Right kidney (tissue), 1 donor: ENCODE results near the gene GBP3.
"Not testable (repeated sequence)": the region's sequence is repeated elsewhere in the genome, so short reads cannot be mapped to it uniquely, and the experiment has no call there.

Experiments
- DNase-seq: peaks from one replicate; pipeline ENCODE4 v3.0.0-alpha.2; 2016

GBP3 gene

GRCh38 chr1:88979054-88979748 is 43.5 kb downstream of the GBP3 start:
- DNase-seq, result no peak

DNA sequence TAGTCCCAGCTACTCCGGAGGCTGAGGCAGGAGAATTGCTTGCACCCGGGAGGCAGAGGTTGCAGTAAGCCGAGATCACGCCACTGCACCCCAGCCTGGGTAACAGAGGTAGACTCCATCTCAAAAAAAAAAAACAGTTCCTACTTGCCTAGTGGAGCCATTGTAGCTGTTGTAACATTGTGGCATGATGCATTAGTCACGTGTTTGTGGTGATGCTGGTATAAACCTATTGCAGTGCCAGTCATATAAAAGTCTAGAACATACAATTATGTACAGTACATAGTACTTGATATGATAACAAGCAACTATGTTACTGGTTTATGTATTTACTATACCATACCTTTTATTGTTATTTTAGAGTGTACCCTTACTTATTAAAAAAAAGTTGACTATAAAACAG is 46.4 kb downstream of the GBP3 start:
- DNase-seq, result no peak

DNA sequence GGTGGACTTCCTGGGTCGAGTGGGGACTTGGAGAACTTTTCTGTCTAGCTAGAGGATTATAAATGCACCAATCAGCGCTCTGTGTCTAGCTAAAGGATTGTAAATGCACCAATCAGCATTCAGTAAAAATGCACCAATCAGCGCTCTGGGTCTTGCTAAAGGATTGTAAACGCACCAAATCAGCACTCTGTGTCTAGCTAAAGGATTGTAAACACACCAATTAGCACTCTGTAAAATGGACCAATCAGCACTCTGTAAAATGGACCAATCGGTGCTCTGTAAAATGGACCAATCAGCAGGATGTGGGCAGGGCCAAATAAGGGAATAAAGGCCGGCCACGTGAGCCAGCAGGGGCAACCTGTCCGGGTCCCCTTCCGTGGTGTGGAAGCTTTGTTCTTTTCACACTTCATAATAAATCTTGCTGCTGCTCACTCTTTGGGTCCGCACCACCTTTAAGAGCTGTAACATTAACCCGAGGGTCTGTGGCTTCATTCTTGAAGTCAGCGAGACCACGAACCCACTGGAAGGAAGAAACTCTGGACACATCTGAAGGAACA is 48.0 kb downstream of the GBP3 start:
- DNase-seq, result not testable (repeated sequence)

DNA sequence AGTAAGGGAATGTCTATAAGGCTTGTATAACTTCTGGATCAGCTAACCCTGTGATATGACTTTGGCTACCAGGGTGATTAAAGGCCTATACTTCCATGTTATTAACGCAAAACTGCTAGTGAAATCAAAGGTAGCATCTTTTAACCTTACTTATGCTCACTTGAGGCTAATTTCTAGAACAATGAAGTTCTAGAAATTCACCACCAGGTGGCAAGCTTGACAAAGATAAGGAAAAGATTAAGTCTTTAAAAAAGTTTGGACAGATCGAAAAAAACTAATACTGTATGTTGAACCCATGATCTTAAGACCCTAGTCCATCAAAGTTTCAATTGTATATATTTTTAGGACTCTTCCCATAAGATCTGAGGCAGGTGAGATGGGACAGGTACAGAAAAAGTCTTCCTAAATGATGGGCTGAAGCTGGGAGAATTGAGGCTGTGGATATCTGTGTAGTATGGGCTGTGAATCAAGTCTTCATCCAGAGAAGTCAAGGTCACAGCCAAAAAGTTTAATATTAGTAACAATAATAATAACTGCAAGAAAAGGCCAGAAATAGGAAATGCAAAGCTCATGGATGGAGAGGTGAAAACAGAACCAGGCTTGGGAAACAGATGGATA is 49.0 kb downstream of the GBP3 start:
- no peak for DNase-seq

GRCh38 chr1:88961647-88962275 is 60.9 kb downstream of the GBP3 start:
- no peak for DNase-seq

- no peak for DNase-seq
Measured at GRCh38 chr1:88961081-88961480, 61.6 kb downstream of the GBP3 start.
